Stimulated activated CD8-positive, alpha-beta memory T cell treated with anti-CD3 and anti-CD28 coated beads, Interleukin-12 subunit alpha, Interleukin-12 subunit beta, amount 100 ng/mL, for 1 hour (primary cell): ENCODE data around the gene VPS11.

Source experiments
- DNase-seq: peaks from one replicate; pipeline ENCODE4 v3.0.0-alpha.2; 2020; ENCODE audit warnings: low read depth

VPS11 gene

DNA sequence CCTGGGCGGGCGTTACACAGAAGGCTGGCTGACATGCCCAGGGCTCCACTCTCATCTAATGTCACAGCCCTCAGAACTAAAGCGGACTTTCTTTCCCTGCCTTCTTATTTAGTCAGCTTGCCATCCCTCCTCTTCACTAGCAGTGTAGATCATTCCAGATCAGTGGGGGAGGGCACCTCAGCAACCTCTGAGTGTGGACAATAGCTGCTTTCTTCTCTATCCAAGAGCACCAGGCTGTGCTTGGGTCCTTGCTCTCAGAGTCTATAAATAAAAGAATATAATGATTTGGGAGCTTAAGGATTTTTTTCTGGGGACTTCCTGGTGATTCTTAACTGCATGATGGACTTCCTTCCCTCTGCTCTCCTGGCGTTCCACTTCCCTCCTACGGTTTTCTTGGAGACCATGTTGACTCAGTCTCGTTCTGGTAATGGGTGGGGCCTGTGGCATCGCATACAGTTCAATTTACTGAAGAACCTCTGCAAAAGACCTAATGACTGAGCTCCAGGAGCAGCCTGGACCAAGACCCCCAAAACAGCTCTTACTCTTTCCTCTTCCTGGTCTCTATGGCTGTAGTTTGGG, 14.2 kb downstream of the VPS11 start:
- no peak for DNase-seq

- peak; percentile 89 for DNase-seq
Measured at GRCh38 chr11:119084663-119085436, 17.2 kb downstream of the VPS11 start, which contains the start of gene HMBS. Gene HMBS (plus strand): TSS chr11:119084881. CDS start chr11:119085034, 153 bp downstream.

GRCh38 chr11:119085437-119085847, 17.8 kb downstream of the VPS11 start:
- DNase-seq: no peak

DNA sequence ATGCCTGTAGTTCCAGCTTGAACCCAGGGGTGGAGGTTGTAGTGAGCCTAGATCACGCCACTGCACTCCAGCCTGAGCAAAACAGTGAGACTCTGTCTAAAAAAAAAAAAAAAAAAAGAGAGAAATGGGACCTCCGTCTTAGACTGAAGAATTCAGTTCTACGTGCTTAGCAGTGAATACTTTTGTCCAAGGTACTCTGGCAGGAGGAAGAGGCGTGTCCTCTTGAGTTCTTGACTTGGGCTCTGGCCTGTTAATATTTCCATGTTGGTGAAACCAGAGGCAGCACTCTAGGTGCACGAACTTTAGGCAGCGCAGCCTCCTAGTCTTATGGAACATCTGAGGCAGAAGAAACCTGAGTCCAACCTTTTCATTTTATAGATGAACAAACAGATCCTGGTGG, 19.5 kb downstream of the VPS11 start:
- DNase-seq: no peak

DNA sequence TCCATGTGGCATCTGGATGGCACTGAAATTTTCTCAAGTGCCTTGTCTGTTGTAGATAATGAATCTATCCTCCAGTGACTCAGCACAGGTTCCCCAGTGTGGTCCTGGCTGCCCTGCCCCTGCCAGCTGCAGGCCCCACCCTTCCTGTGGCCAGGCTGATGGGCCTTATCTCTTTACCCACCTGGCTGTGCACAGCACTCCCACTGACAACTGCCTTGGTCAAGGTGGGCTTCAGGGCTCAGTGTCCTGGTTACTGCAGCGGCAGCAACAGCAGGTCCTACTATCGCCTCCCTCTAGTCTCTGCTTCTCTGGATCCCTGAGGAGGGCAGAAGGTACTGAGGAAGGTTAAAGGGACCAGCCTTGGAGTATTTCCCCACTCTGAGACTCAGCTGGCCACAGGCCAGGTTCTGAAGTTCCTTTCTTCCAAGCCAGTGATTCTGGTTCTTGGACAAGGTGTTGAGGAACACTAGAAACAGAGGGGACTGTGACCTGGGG, 20.2 kb downstream of the VPS11 start:
- no peak for DNase-seq

GRCh38 chr11:119088406-119088805, 20.8 kb downstream of the VPS11 start:
- DNase-seq: no peak

GRCh38 chr11:119089319-119089718, 21.7 kb downstream of the VPS11 start:
- DNase-seq: no peak

DNA sequence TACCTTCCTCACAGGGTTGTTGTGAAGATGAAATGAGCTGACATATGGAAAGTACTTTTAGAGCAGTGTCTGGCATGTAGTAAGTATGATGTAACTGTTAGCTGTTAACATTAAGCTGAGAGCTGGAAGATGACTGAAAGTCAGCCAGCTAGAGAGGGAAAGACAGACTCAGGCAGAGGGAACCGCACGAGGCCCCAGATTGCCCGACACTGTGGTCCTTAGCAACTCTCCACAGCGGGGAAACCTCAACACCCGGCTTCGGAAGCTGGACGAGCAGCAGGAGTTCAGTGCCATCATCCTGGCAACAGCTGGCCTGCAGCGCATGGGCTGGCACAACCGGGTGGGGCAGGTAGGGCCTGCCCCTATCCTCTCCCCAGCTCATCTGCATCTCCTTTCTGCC, 23.6 kb downstream of the VPS11 start:
- DNase-seq: no peak

DNA sequence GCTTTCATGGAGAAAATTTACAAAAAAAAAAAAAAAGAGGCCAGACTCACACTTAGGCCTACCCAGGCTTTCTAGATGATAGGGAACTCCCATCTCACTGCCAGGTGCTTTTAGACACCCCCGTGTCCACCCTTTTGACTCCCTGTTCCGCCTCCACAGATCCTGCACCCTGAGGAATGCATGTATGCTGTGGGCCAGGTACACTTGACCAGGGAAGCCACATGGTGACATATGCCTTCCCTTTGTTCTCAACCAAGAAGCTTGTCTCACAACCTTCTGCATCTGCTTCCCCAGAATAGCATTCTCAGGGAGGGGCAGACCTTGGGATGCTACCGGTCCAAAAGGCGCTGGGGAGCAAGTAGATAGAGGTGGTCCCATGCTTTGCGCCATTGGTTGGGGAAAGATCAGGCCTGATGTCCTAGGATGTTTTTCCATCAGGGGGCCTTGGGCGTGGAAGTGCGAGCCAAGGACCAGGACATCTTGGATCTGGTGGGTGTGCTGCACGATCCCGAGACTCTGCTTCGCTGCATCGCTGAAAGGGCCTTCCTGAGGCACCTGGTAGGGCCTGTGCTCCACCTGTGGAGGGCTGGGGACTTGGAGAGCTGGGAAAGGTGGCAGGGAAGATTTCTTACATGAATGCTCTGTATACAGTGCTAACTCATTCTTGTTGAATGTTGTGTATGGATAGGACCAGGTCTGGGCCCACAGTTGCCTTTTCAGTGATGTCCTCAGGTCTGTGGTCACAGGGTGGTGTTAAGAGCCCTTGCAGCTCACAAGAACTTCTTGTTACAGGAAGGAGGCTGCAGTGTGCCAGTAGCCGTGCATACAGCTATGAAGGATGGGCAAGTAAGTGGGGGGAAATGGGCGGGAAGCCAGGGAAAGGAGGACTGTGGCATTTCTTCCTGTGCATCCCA, 24.6 kb downstream of the VPS11 start:
- no peak for DNase-seq

- DNase-seq: no peak
Measured at GRCh38 chr11:119092880-119093842, 25.5 kb downstream of the VPS11 start.

- no peak for DNase-seq
Measured at GRCh38 chr11:119093942-119094815, 26.6 kb downstream of the VPS11 start.

DNA sequence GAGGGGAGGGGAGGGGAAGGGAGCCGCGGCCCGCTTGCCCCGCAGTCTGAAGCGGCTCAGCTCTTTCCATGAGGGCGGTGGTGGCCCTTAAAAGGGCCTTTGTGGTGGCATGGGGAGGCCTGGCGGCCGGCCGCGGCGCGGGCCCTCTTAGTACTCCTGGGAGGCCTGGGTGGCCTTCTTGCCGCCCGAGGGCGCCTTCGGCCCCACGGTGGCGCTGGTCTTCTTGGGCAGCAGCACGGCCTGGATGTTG, 27.1 kb downstream of the VPS11 start:
- DNase-seq: peak; percentile 36

GRCh38 chr11:119095066-119095880, 27.7 kb downstream of the VPS11 start:
- peak; percentile 99 for DNase-seq

DNA sequence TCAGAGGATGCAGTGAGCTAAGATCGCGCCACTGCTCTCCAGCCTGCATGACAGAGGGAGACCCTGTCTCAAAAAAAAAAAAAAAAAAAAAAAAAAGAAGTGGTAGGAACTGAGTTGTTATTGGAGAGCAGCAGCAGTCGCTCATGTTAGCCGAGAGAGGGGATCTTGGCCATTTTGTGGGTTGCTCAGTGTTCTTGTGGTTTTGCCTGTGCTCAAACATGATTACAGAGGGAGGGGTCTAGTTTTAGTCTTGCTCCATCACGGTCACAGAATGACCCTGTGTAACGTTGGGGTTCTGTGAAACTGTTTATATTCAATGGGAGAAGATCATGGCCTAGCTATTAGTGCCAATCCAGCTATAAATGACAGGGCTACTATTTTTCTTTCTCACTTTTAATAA, 32.1 kb downstream of the VPS11 start:
- DNase-seq: no peak

DNA sequence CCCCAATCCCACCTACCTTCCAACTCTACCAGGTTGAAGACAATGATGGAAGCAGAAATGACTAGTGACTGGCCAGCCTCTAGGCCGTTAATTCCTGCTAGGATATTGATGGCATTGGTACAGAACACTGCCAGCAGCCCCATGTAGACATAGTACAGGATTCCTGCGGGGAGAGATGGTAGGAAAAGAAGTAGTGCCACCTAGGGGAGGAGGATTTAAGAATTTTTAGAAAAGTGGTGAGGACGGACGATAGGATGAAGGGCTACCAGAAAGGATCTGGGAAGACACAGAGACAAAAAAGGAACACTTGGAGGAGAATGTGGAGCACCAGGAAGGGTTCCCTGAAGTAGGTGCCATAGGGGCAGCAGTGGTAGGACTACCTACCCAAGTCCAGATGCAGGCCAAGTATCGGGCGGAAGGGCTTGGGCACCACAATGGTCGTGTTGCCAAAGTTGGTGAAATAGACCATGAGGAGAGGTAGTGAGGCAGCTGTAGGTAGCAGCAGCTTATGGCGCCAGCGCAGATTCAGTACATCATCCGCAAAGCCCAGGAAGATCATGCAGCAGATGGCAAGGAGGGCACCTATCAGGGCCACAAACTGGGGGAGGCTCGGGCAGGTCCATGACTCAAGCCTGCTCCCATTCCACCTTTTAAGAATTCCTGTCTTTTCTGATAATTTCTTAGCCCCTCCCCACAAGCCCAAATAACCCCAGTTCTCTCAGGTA, 32.8 kb downstream of the VPS11 start:
- no peak for DNase-seq

GRCh38 chr11:119100994-119101758, 33.6 kb downstream of the VPS11 start:
- DNase-seq: no peak

- peak; percentile 78 for DNase-seq
Measured at GRCh38 chr11:119101759-119102423, 34.3 kb downstream of the VPS11 start, which contains the start of gene DPAGT1. Gene DPAGT1 (minus strand): TSS chr11:119101853. CDS start chr11:119101655, 198 bp downstream.
